Body of pancreas (tissue), 4 donors: ENCODE data around the gene SUSD3.

Experiments used
- POLR2A ChIP-seq, 3 donors: fragments of 450-650 bp; IDR thresholded peaks; one replicate each; pipeline ENCODE4 v1.6.1; 2016; ENCODE audit warnings: antibody characterized with exemption in 3 of 3, mild to moderate bottlenecking in 2 of 3
- TF ChIP-seq, protein P1 (sequence below), 7 experiments: fragments of 450-650 bp in 4 of 7; fragments of 200-600 bp in 3 of 7; sonication (generic) in 3 of 7; IDR thresholded peaks; one replicate each; pipeline ENCODE4 v1.5.1; 2016 to 2019; ENCODE audit warnings: antibody characterized with exemption in 7 of 7

- no peak for TF ChIP-seq POLR2A (IDR thresholded peaks at IDR 0.05)
- TF ChIP-seq, protein P1, sequence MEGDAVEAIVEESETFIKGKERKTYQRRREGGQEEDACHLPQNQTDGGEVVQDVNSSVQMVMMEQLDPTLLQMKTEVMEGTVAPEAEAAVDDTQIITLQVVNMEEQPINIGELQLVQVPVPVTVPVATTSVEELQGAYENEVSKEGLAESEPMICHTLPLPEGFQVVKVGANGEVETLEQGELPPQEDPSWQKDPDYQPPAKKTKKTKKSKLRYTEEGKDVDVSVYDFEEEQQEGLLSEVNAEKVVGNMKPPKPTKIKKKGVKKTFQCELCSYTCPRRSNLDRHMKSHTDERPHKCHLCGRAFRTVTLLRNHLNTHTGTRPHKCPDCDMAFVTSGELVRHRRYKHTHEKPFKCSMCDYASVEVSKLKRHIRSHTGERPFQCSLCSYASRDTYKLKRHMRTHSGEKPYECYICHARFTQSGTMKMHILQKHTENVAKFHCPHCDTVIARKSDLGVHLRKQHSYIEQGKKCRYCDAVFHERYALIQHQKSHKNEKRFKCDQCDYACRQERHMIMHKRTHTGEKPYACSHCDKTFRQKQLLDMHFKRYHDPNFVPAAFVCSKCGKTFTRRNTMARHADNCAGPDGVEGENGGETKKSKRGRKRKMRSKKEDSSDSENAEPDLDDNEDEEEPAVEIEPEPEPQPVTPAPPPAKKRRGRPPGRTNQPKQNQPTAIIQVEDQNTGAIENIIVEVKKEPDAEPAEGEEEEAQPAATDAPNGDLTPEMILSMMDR (IDR thresholded peaks at IDR 0.05): no peak
These were observed 10.5 kb downstream of the SUSD3 start for GRCh38 chr9:93068956-93069355.
